DOHH2 (cell line): Measurements from ENCODE around the gene CENPM.
A peak's percentile ranks its signal among the peaks of the same experiment; 100 is the strongest.

ENCODE experiments used
- H3F3A ChIP-seq: fragments of 200-600 bp; sonication (generic), shearing (Covaris generic); 2 replicates; pipeline ENCODE4 v1.6.0; 2016; ENCODE audit warnings: antibody characterized with exemption, mild to moderate bottlenecking; ENCODE audit not compliant: control insufficient read depth, insufficient read depth
- H3K27ac ChIP-seq: fragments of 200-600 bp; sonication (generic); 2 replicates; pipeline ENCODE4 v1.5.1; 2014; ENCODE audit warnings: low read depth, mild to moderate bottlenecking, low read length, moderate library complexity
- H3K27me3 ChIP-seq: fragments of 200-600 bp; sonication (generic); 2 replicates; pipeline ENCODE4 v1.6.1; 2014; ENCODE audit warnings: mild to moderate bottlenecking, low read length, mixed read lengths; ENCODE audit not compliant: control insufficient read depth
- H3K36me3 ChIP-seq: fragments of 200-600 bp; sonication (generic); 2 replicates; pipeline ENCODE4 v1.6.1; 2014; ENCODE audit warnings: mild to moderate bottlenecking, low read length, moderate library complexity, mixed read lengths; ENCODE audit not compliant: control insufficient read depth
- H3K4me1 ChIP-seq: fragments of 200-600 bp; sonication (generic); 2 replicates; pipeline ENCODE4 v1.6.1; 2014; ENCODE audit warnings: mild to moderate bottlenecking, low read length, mixed read lengths; ENCODE audit not compliant: control insufficient read depth
- H3K4me2 ChIP-seq: fragments of 200-600 bp; sonication (generic); 2 replicates; pipeline ENCODE4 v1.6.0; 2014; ENCODE audit warnings: mild to moderate bottlenecking, low read length, moderate library complexity
- H3K4me3 ChIP-seq: fragments of 200-600 bp; sonication (generic); 2 replicates; pipeline ENCODE4 v1.5.1; 2014; ENCODE audit warnings: mild to moderate bottlenecking, low read length, mixed read lengths
- H3K79me2 ChIP-seq: fragments of 200-600 bp; sonication (generic); 2 replicates; pipeline ENCODE4 v1.6.1; 2014; ENCODE audit warnings: mild to moderate bottlenecking, low read length, mixed read lengths; ENCODE audit not compliant: control insufficient read depth
- H3K9me2 ChIP-seq: fragments of 200-600 bp; sonication (generic); replicated peaks from 2 replicates; pipeline ENCODE4 v1.6.1; 2014; ENCODE audit warnings: mild to moderate bottlenecking, low read length, mixed read lengths; ENCODE audit not compliant: control insufficient read depth
- H3K9me3 ChIP-seq: fragments of 200-600 bp; sonication (generic); 2 replicates; pipeline ENCODE4 v1.6.1; 2014; ENCODE audit warnings: antibody characterized with exemption, low read length, mixed read lengths; ENCODE audit not compliant: control insufficient read depth, insufficient read depth
- H4K20me1 ChIP-seq: fragments of 200-600 bp; sonication (generic); 2 replicates; pipeline ENCODE4 v1.6.0; 2014; ENCODE audit warnings: low read depth, mild to moderate bottlenecking, antibody characterized with exemption, low read length, moderate library complexity; ENCODE audit not compliant: control insufficient read depth, insufficient read depth
- EZH2phosphoT487 ChIP-seq: fragments of 200-600 bp; sonication (generic); IDR thresholded peaks from 2 replicates; pipeline ENCODE4 v1.6.1; 2017; ENCODE audit warnings: borderline replicate concordance, mild to moderate bottlenecking, antibody characterized with exemption, low read length, moderate library complexity, mixed read lengths
- TF ChIP-seq, protein P1 (sequence below): fragments of 200-600 bp; sonication (generic); IDR thresholded peaks from one replicate; pipeline ENCODE4 v1.5.1; 2014; ENCODE audit warnings: antibody characterized with exemption, mild to moderate bottlenecking, low read depth, low read length; ENCODE audit not compliant: poor library complexity, severe bottlenecking

The CENPM gene

DNA sequence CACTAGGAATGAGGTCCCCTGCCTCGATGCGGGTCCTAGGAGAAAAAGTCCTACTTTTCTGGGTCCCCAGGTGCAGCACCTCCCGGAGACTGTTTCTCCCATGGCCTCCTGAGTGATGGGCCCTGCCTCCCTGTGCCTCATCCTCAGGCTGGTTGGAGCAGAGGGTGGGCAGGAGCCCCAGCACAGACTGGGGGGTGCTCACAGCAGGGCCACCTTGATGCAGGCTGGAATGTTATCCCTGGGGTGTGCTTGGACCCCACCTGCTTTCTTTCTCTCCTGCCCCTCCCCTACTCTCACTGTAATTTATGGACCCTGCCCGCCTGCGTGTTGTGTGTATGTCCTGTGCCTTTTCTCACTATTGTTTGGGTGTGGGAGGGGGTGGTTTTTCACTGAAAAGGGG is 40.1 kb downstream of the CENPM start:
- peaks cover 49% of the 10 kb centered on the region for H3K36me3 ChIP-seq
- no peak overlapping the region for H3K4me2 ChIP-seq
- H3K4me3 ChIP-seq = no peak overlapping the region
- H4K20me1 ChIP-seq = peaks cover 4% of the 10 kb centered on the region; the same call in 1 of the 2 replicates
- peaks cover 31% of the 10 kb centered on the region for H3K27me3 ChIP-seq
- peaks cover 22% of the 10 kb centered on the region for H3K4me1 ChIP-seq
- no peak overlapping the region for H3K27ac ChIP-seq
- no peaks in the 10 kb centered on the region for H3K9me2 ChIP-seq
- H3K79me2 ChIP-seq = no peaks in the 10 kb centered on the region
- H3K9me3 ChIP-seq = no peaks in the 10 kb centered on the region
- H3F3A ChIP-seq = peaks cover 5% of the 10 kb centered on the region; the same call in 1 of the 2 replicates
- no peak for TF ChIP-seq EZH2phosphoT487
- TF ChIP-seq, protein P1, sequence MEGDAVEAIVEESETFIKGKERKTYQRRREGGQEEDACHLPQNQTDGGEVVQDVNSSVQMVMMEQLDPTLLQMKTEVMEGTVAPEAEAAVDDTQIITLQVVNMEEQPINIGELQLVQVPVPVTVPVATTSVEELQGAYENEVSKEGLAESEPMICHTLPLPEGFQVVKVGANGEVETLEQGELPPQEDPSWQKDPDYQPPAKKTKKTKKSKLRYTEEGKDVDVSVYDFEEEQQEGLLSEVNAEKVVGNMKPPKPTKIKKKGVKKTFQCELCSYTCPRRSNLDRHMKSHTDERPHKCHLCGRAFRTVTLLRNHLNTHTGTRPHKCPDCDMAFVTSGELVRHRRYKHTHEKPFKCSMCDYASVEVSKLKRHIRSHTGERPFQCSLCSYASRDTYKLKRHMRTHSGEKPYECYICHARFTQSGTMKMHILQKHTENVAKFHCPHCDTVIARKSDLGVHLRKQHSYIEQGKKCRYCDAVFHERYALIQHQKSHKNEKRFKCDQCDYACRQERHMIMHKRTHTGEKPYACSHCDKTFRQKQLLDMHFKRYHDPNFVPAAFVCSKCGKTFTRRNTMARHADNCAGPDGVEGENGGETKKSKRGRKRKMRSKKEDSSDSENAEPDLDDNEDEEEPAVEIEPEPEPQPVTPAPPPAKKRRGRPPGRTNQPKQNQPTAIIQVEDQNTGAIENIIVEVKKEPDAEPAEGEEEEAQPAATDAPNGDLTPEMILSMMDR = no peak

- Histone ChIP-seq H3K27ac (no peak overlapping the region), H3K9me2 (no peaks in the 10 kb centered on the region), H3K36me3 (peaks cover 60% of the 10 kb centered on the region), H3F3A (peaks cover 5% of the 10 kb centered on the region; the same call in 1 of the 2 replicates), H3K79me2 (no peaks in the 10 kb centered on the region), H3K9me3 (no peaks in the 10 kb centered on the region), H3K27me3 (peaks cover 19% of the 10 kb centered on the region), H4K20me1 (peaks cover 4% of the 10 kb centered on the region; the same call in 1 of the 2 replicates), H3K4me1 (peaks cover 12% of the 10 kb centered on the region), H3K4me2 (no peak overlapping the region), H3K4me3 (no peak overlapping the region)
- TF ChIP-seq EZH2phosphoT487 = no peak
- TF ChIP-seq, protein P1 = peak; percentile 14
These were observed 41.3 kb downstream of the CENPM start for GRCh38 chr22:41905411-41906202.

- Histone ChIP-seq H3K36me3 (peaks cover 69% of the 10 kb centered on the region), H3K4me2 (no peak overlapping the region), H3K4me1 (peaks cover 5% of the 10 kb centered on the region; the same call in 1 of the 2 replicates), H3K27me3 (peaks cover 10% of the 10 kb centered on the region), H3K9me2 (no peaks in the 10 kb centered on the region), H3K79me2 (no peaks in the 10 kb centered on the region), H3F3A (peaks cover 5% of the 10 kb centered on the region; the same call in 1 of the 2 replicates), H3K4me3 (no peak overlapping the region), H3K27ac (no peak overlapping the region), H4K20me1 (peaks cover 4% of the 10 kb centered on the region), H3K9me3 (no peaks in the 10 kb centered on the region)
- TF ChIP-seq, protein P1 = no peak
- no peak for TF ChIP-seq EZH2phosphoT487
These were observed 42.2 kb downstream of the CENPM start for GRCh38 chr22:41904450-41905410.
